Fibroblast of skin of back (primary cell): ENCODE data around the gene CASS4.

Experiments used
- DNase-seq: peaks from one replicate; pipeline ENCODE4 v3.0.0-alpha.2; 2013

CASS4 gene

DNA sequence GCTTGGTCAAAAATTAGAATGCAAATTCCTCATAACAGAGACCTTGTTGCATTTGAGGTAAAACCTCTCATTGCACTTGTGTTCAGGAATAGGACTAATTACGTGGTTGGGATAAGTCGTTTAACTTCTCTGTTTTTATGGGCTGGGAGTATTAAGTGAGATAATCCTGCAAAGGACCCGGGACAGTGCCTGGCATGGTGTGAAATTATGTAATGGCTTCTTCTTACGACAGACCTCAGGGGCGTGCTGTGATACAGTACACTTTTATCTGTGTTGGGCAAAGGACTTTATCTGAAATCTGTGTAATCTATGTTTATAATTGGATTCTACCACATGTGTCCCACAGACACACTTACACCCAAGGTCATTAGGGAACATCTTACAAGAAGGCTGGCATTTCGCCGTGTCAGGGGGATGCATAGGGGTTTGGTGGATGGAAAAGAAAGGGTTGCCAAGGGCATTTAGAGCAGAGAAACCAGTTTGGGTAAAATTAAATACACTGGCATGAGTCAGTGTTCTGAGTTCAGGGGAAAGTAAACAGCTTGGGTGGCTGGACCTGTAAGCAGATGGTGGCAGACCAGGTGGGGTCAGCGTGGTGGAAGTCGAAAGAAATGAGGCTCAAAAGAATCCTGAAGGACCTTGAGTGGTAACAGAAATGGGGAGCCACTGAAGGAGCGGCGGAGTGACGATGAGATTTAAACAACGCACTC is 39.2 kb downstream of the CASS4 start:
- DNase-seq: no peak

DNA sequence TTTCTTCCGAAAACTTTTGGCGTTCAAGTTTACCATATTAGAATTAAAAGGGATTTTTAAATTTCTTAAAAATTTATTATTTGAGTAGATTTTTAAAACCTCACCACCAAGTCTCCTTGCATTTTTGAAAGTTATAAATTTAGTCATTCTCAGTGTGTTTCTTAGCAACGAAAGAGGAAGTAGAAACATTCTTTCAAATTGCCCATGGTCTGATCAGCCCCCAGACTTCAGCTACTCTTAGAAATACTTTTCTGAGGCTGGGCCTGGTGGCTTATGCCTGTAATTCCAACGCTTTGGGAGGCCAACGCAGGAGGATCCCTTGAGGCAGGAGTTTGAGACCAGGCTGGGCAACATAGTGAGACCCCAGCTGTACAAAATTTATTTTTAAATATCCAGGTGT is 41.3 kb downstream of the CASS4 start:
- DNase-seq: no peak

DNA sequence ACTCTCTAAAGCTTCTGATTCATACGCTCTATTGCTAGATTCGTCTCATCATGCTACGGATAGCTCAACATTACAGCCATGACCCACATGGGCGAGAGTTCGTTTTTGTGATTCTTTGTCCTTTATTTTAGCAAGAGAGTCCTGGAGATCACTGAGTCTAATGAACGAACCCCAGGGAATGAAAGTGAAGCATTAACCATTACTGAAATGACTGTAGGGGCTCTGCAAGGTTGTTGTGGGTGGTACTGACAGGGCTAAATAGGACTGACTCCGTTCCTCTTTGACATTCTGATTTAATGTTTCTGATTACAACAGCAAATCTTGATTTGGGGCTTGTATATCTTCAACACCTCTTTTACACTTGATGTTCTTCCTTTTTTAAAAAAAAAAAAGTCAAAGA is 42.7 kb downstream of the CASS4 start:
- DNase-seq: no peak

DNA sequence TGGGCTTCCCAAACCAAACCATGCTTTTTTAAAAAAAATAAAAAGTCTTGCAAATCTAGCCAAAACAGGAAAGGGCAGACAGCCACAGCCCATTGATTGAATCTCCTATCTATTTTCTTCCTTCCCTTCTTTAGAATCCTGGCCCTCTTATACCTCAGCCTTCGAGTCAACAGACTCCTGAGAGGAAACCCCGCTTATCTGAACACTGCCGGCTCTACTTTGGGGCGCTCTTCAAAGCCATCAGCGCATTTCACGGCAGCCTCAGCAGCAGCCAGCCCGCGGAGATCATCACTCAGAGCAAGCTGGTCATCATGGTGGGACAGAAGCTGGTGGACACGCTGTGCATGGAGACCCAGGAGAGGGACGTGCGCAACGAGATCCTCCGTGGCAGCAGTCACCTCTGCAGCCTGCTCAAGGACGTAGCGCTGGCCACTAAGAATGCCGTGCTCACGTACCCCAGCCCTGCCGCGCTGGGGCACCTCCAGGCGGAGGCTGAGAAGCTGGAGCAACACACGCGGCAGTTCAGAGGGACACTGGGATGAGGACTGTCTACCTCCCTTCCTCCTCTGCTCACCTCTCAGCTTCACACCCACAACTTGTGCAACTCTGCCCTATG is 46.3 kb downstream of the CASS4 start:
- no peak for DNase-seq

DNA sequence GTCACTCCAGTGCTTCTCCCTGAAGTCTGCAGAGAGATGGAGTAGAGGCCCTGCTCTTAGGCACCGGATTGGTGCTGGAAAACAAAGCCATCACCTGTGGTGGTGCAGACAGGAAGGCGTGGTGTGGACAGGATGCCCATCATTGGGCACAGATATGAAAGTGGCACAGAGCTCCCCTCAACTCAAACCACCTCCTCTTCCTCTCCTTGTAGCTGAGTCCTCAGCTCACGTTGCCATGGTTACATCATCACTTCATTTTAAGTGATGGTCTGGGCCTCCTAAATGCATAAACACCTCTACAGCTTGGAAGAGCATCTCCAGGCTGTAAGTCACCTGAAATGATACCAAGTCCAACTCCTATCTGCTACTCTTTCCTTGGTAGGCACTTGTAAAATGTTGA is 48.4 kb downstream of the CASS4 start:
- DNase-seq: no peak

DNA sequence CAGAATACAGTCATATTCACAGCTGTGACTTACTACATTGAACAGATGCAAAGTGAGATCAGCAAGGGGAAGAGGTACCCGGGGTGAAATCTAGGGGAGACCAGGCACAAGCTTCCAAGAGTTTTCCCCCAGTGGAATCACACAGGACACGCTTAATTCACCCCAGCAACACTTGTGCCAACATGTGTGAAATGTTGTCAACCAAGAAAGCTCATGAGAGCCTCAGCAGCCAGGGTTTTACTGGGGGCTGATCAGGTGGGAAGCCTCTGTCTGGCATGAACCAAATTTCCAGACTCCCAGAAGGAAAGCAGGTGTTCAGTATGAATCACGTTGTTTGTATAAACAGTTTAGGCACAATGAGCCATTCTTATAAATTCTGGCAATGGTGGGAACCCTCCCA is 49.5 kb downstream of the CASS4 start:
- DNase-seq: no peak

DNA sequence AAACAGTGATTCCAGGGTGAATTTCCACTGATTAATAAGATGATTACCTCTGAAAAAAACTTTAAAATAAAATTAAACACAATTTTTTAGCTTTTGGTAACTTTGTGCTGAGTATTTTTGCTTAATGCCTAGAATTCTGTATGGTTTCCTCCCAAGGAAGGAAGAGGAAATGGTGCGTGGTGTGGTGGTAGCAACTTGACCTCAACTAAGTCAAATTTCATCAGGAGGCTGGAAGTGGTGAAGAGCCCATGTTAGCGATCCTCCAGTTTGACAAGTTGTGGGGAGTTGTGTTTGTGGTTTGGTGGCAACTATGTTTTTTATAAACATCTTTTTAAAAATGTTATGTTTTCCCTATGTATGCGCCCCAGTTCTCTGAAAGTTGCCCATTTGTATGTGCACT is 51.4 kb downstream of the CASS4 start:
- no peak for DNase-seq

DNA sequence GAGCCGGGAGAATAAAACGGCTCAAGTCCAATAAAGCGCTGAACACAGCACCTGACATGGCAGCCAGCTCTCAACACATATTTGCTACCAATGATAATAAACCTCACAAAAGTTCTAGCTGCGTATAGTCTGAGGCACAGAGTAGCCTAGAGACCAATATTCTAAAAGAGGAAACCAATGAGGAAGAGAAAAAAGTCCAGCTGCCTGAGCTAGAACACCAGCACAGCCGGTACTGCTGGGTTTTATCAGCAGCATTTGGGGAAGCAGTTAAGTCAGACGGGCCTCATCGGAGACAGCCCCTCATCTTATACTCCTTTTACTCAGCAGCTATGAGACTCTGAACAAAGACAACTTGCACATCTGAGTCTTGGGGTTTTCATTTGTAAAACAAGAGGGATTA is 53.9 kb downstream of the CASS4 start:
- DNase-seq: no peak

DNA sequence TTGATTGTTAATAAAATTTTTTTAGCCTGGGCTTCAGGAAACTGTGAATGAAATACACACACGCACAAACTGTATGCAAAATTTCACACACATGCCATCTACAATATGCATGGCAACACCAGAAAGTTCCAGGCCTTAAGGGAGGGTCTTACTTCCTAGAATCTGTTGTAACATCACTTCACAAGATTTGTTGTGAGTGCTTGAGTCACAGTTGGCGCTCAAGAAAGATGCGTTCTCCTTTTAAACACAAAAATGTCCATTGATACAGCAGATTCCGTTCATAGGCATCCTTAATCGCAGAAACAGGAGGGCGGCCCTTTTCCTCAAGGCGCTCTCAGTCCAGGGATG is 55.9 kb downstream of the CASS4 start:
- no peak for DNase-seq

DNA sequence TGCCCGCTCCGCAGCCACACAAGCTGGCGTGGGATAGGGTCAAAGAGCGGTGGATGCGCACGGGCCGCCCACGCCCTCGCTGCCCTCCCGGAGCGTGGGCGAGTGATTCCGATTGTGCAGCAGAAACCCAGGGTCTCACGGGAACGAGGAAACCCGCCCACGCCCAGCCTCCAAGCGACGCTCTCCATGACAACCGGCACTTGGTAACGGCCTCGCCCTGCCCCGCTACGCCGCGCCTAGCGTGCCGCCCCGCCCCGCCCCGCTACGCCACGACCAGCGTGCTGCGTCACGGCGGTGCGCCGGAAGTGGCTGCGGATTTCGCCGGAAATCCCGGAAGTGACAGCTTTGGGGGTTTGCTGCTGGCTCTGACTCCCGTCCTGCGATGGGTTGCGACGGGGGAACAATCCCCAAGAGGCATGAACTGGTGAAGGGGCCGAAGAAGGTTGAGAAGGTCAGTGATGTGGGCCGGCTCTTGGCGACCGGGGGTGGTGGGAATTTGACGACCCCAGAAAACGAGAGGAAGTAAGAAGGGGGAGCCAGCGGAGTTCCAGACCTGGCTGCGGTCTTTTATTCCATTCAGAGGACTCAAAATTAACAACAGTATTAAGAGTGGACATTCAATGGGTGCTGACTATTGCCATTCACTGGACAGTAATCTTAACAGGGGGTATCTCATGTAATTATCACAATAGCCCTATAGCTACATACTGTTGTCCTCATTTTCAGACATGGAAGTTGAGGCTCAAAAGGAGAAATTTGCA is 56.4 kb downstream of the CASS4 start, which contains the start of gene RTF2:
Gene RTF2 (plus strand): TSS at position 312 of the 761 bp plus-strand sequence. CDS start 71 bp downstream, at position 383.
- DNase-seq: peak; percentile 90

DNA sequence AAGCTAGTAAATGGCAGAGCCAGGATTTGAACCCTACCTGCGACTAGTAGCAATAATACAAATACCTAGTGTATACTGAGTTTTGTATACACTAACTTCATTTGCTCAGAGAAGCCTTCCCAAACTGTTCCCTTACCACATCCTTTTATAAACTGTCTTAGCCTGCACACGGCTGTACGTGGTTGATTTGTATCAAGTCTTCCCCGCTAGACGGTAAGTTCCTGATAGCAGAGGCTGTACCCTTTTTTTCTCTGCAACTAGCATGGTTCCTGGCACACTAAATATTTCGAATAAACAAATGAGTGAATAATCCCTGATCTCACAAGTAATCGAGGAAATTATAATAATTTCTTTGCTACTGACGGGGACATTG is 57.0 kb downstream of the CASS4 start:
- no peak for DNase-seq

DNA sequence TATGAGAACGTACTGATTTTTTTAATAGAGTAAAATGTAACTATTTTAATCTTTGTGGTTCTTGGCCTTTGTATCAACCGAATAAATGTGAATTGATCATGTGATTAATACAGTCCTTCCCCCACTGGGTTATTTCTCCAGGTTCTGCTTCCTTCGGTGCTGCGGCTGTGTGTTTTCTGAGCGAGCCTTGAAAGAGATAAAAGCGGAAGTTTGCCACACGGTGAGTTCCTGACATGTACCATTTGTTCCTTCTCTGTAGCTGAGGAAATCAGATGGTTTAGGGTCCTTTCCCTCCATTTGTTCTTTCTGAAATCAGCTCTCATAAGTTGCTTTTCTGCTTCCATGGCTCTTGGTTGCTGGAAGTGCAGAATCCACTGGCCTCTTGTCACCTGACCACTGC is 71.9 kb downstream of the CASS4 start:
- DNase-seq: no peak

DNA sequence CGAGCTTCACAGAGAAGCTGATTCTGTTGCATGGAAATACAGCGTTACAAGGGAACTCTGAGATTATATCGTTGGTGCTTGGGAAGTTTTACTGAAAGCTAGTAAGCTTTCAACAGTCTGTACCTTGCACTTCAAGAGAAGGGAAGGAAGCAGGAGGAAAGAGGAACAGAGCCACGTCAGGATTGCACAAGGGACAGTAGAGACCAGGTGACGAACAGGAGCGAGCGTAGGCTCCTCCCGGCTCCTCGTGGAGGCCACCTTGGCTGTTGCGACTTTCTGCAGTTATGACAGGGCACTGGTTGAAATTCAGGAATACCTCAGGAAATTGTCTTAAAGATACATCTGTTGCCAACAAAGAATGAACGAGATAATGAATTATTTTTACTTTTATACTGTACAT is 75.2 kb downstream of the CASS4 start:
- DNase-seq: no peak

DNA sequence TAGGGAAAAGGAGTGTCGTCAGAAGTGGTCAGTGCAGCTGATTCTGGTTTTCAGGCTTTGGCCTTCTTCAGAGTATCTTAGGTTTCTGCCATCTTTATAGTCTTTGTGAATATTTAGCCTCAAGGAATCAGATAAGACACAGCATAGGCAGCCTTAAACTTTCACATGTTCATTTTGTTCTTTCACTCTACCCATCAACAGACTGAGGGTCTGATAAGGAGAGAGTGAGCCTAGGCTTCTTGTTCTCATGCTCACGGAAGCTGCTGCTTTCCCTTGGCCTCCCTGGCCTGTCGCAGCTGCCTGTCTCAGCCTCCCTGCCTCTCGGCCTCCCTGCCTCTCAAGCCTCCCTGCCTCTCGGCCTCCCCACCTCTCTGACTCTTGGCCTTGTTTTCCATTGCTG is 76.5 kb downstream of the CASS4 start:
- DNase-seq: no peak

DNA sequence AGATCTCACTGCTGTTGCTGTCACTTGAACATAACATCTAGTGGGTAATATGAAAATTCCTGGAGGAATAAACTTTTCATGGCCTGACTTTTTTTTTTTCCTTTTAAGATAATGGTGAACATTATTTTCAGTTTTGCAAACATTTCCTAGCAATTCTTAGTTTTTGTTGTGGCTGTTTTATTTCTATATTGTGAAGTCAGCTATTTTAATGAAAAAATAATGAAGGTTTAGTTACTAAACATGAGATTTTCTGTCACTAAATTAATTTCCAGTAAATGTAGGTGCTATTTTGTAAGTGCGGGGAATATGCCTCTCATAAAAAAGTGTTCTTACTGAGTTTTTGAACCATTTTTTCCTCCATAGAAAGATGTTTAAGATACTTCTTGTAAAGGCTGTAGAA is 89.1 kb downstream of the CASS4 start:
- DNase-seq: no peak

DNA sequence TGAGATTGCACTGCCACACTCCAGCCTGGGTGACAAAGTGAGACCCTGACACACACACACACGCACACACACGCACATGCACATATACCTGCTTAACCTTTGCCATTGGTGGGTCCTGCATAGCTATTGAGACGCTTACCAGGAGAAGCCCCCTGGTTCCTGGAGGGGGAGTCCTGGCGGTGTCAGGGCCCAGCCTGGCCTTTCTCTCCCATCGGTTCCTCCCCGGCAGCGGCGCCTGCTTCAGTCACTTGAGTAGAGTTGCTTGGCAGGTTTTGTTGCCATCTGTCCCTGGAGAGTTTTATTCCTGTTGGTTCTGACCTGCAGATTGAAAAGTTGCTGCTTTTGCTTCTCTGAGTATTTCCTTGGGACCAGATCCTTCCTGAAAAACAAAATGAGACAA is 91.9 kb downstream of the CASS4 start:
- DNase-seq: no peak

DNA sequence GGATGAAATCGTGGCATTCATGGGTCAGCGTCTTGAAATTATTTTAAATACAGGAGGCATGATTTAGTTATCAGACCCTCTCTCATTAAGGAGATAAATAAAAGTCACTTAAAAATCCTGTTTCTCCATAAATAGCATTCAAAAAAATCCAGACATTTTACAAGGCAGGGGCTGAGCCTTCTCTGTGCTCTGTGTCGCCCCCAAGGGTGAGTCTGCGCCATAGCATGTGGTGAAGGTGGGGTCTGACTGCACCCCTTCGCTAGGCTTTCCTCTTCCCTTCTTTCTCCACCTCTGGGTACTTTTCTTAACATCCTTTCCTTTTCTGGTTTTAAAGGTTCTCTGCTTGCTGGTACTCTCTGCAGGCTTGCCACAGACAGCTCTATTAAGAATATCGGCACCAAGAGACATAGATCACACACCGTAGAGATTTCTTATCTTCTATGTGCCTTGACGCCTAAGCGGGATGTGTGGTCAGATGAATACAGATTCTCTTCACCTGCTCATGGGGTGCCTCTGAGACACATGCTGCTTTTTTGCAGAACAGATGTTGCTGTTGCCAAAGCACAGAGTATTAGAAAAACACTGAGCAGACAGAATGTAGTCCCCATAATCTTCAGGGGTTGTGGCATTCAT is 92.4 kb downstream of the CASS4 start:
- no peak for DNase-seq

DNA sequence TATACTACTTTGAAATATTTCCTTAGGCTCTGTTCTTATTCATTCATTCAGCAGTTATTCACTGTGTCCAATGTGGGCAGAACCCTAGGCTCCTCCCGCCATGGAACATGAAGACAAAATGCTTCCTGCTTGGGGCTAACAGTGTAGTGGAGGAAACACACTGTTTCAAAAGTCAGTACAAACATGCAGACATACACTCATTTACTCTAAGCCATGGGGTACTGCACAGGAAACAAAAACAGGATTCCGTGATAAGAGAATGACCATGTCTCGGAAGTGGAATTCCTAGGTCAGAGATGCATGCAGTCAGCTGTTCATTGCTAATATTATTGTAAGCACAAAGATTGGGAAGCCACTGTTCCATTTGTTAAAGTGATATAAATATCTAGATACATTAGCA is 94.0 kb downstream of the CASS4 start:
- DNase-seq: no peak
